Measurements from ENCODE around the gene INSIG1. TPM values are rescaled to one million over a fixed set of nuclear protein-coding genes. Genes with fewer than 3 reads are reported as not detected.

The INSIG1 gene
- total and polyA plus RNA-seq, 4 donors, result 118 to 219 (median 193) TPM

DNA sequence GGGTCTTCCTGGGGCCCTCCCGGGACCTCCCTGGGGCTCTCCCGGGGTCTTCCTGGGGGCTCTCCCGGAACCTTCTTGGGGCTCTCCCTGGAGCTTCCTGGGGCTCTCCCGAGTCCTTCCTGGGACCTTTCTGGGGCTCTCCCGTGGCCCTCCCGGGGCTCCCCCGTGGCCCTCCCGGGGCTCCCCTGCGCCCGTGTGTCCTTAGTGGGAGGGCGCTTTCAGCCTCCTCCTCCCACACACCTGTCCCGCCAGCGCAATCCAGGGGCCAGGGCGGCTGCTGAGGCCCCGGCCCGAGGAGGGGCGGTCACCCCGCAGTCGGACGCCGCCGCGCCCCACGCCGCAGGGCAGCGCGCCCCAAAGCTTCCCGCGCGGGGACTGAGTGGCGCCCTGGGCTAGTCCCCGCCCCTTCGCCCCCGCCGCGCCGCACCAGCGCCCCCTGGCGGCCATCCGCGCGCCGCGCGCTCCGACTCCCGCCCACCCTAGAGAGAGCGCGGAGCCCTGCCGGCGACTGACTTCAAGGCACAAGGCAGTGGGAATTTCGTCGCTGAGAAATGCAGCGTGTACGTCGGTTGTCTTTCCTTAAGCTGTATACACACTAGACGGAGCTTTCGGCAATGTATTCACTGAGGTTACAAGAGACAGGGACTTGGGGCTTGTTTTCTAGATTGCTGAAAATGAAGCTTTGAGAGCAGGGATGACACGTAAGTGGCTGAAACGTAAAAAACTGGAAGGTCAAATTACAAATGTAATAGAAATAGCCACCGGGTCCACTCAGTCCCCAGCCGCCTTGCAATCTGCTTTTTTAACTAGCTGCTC is 47.1 kb downstream of the INSIG1 start:
- Histone ChIP-seq H3K36me3 (ENCODE audit: control insufficient read depth in 4 of 4, insufficient read depth in 3 of 4, low read depth in 1 of 4, low read length in 3 of 4) (no peaks in the 10 kb centered on the region), H3K27ac (ENCODE audit: low read depth in 1 of 2, low read length in 2 of 2) (no peak overlapping the region), H3K4me1 (ENCODE audit: control insufficient read depth in 4 of 4, insufficient read depth in 4 of 4, low read length in 3 of 4) (peaks cover 0 to 5% (median 4%) of the 10 kb centered on the region in 4 donors), H3K9ac (ENCODE audit: low read depth in 1 of 2, low read length in 2 of 2) (peak overlapping the region in 1 of 2 donors; percentile 67), H3K4me3 (ENCODE audit: low read depth in 1 of 3, low read length in 3 of 3) (peak overlapping the region in 1 of 3 donors; percentile 57), H3K9me3 (ENCODE audit: control insufficient read depth in 4 of 4, low read length in 3 of 4) (no peaks in the 10 kb centered on the region), H3K27me3 (ENCODE audit: control insufficient read depth in 4 of 4, insufficient read depth in 4 of 4, low read length in 3 of 4) (no peaks in the 10 kb centered on the region)
- peak; percentile 87 for DNase-seq (ENCODE audit: low spot score)
- WGBS, result 4% methylated on average over 62 of the region's 62 CpGs
- TF ChIP-seq YY1 (IDR thresholded peaks at IDR 0.05) (no peak), GABPA (IDR thresholded peaks at IDR 0.05 in 1 of 2, conservative IDR thresholded peaks at IDR 0.05 in 1 of 2) (no peak), RAD21 (IDR thresholded peaks at IDR 0.05) (peak; percentile 65 to 76), RXRA (IDR thresholded peaks at IDR 0.05) (no peak), SP1 (IDR thresholded peaks at IDR 0.05) (no peak)
- TF ChIP-seq, protein P1, sequence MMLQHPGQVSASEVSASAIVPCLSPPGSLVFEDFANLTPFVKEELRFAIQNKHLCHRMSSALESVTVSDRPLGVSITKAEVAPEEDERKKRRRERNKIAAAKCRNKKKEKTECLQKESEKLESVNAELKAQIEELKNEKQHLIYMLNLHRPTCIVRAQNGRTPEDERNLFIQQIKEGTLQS (IDR thresholded peaks at IDR 0.05), result no peak
- TF ChIP-seq, protein P2, sequence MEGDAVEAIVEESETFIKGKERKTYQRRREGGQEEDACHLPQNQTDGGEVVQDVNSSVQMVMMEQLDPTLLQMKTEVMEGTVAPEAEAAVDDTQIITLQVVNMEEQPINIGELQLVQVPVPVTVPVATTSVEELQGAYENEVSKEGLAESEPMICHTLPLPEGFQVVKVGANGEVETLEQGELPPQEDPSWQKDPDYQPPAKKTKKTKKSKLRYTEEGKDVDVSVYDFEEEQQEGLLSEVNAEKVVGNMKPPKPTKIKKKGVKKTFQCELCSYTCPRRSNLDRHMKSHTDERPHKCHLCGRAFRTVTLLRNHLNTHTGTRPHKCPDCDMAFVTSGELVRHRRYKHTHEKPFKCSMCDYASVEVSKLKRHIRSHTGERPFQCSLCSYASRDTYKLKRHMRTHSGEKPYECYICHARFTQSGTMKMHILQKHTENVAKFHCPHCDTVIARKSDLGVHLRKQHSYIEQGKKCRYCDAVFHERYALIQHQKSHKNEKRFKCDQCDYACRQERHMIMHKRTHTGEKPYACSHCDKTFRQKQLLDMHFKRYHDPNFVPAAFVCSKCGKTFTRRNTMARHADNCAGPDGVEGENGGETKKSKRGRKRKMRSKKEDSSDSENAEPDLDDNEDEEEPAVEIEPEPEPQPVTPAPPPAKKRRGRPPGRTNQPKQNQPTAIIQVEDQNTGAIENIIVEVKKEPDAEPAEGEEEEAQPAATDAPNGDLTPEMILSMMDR (IDR thresholded peaks at IDR 0.05; ENCODE audit: low read depth, low read length, missing input control), result peak; percentile 91
- TF ChIP-seq, protein P3, sequence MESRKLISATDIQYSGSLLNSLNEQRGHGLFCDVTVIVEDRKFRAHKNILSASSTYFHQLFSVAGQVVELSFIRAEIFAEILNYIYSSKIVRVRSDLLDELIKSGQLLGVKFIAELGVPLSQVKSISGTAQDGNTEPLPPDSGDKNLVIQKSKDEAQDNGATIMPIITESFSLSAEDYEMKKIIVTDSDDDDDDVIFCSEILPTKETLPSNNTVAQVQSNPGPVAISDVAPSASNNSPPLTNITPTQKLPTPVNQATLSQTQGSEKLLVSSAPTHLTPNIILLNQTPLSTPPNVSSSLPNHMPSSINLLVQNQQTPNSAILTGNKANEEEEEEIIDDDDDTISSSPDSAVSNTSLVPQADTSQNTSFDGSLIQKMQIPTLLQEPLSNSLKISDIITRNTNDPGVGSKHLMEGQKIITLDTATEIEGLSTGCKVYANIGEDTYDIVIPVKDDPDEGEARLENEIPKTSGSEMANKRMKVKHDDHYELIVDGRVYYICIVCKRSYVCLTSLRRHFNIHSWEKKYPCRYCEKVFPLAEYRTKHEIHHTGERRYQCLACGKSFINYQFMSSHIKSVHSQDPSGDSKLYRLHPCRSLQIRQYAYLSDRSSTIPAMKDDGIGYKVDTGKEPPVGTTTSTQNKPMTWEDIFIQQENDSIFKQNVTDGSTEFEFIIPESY (IDR thresholded peaks at IDR 0.05), result no peak

DNA sequence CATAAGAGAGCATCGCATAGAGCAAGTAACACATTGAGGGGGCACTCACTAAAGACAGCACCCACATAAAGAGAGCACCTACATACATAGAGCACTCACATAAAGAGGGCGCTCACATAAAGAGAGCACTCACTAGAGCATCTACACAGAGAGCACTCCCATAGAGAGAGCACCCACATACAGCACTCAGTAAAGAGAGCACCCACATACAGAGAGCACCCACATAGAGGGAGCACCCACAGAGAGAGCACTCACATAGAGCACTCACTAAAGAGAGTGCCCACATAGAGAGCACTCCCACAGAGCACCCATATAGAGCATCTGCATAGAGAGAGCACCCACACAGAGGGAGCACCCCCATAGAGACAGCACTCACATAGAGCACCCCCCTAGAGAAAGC is 47.8 kb downstream of the INSIG1 start:
- 77% methylated on average over 2 of the region's 2 CpGs for WGBS
- H3K4me1 ChIP-seq (ENCODE audit: control insufficient read depth in 4 of 4, insufficient read depth in 4 of 4, low read length in 3 of 4), result peaks cover 0 to 5% (median 4%) of the 10 kb centered on the region in 4 donors
- H3K36me3 ChIP-seq (ENCODE audit: control insufficient read depth in 4 of 4, insufficient read depth in 3 of 4, low read depth in 1 of 4, low read length in 3 of 4), result no peaks in the 10 kb centered on the region
- H3K9ac ChIP-seq (ENCODE audit: low read depth in 1 of 2, low read length in 2 of 2), result no peak overlapping the region
- TF ChIP-seq TAF1 (conservative IDR thresholded peaks at IDR 0.05), result no peak
- no peak for TF ChIP-seq YY1 (IDR thresholded peaks at IDR 0.05)
- TF ChIP-seq, protein P3 (IDR thresholded peaks at IDR 0.05), result no peak
- no peak for TF ChIP-seq RAD21 (IDR thresholded peaks at IDR 0.05)
- TF ChIP-seq, protein P2 (IDR thresholded peaks at IDR 0.05; ENCODE audit: low read depth, low read length, missing input control), result no peak
- no peak overlapping the region for H3K27ac ChIP-seq (ENCODE audit: low read depth in 1 of 2, low read length in 2 of 2)
- DNase-seq (ENCODE audit: low spot score), result no peak
- H3K4me3 ChIP-seq (ENCODE audit: low read depth in 1 of 3, low read length in 3 of 3), result no peak overlapping the region
- H3K27me3 ChIP-seq (ENCODE audit: control insufficient read depth in 4 of 4, insufficient read depth in 4 of 4, low read length in 3 of 4), result no peaks in the 10 kb centered on the region
- no peaks in the 10 kb centered on the region for H3K9me3 ChIP-seq (ENCODE audit: control insufficient read depth in 4 of 4, low read length in 3 of 4)

Data from liver (tissue), 9 donors.